HUDEP-2 (cell line): ENCODE measurements around the gene CORO6.
A peak's percentile ranks its signal among the peaks of the same experiment; 100 is the strongest.

ENCODE experiments used
- DNase-seq, 76 experiments: peaks; one replicate each; lab custom pipeline; 2025; ENCODE audit not compliant: unreplicated experiment in 76 of 76; lab: John Stamatoyannopoulos, UW

CORO6 gene

GRCh38 chr17:29568331-29569244 is 54.1 kb downstream of the CORO6 start, which contains the start of gene TP53I13:
TP53I13 (plus strand) TSS chr17:29568701; CDS start chr17:29568759, 58 bp downstream.
- DNase-seq, result peak in 60 of 76 experiments; percentile 6 to 76 (median 56)

DNA sequence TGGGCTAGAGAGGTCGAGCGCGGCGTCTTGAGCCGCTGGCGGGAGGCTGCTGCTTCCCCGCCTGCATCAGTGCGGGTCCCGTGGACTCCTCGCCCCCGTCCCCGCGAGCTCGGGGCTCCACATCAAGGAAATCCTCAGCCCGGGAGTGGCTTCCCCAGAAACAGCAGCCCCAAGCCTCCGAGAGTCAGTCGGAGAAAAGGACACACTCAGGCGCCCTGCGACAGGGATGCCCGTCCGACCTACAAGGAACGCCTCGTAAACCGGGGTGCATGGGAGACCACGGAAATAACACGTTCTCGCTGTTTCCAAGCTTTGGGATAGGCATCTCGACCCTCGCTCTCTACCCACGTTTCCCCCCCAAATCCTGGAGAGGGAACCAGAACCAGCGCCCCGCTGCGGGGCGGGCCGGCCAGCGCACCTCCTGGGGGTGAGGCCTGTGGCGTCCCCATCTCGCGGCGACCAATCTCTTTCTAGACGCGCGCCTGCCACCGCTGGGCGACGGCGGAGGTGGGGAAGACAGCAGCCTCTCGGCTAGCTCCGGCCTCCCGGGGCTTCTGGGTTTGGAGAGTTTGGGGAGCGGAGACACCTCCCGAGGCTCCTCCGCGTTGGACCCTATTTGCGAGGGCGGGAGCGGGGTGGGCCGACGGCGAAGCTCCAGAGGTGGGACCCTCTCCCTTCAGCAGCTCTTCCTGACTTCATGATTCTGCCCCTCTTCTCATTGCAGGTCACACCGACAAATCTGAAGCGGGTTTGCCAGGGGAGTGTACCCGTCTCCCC is 55.0 kb downstream of the CORO6 start:
- DNase-seq, result peak in 54 of 76 experiments; percentile 4 to 72 (median 47)

GRCh38 chr17:29567304-29567553 is 55.5 kb downstream of the CORO6 start:
- peak in 1 of 76 experiments; percentile 26 for DNase-seq

DNA sequence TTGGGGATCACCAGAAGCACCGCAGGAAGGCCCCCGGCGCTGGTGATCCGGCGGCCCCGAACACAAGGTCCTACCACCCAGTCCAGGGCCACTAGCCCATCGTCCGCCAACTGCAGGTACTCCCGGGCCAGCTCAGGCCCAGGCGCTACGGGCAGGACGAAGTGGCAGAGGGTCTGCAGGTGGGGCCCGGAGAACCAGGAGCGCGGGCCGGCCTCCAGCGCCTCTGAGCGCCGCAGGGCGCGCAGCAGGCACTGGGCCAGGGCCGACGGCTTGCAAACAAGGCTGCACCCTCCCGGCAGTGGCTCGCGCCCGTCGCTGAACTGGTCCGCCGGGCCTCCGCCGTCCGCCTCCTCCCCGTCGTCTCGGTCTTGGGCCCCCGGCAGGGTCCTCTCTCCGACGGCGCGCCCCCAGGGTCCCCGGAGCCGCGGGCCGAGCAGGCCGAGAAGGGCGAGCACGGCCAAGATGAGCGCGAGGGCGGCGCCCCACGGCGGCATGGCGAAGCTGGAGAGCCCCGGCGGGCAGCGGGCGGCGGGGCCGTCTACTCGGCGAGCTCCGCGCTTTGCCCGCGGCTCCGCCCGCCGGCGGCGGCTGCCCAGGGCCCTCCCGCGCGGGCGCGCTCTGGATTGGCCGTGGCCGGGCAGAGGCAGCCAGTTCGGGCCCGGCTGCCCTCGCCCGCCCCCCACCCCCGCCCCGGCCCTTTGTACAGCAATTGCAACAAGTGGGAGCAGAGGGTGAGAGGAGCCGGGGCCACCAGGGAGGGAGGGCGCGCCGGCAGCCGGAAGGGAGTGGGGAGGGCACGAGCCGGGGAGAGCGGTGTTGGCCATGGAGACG is 56.0 kb downstream of the CORO6 start, which contains the start of gene ABHD15:
TSS of gene ABHD15 (minus strand) at position 565 of the 831 bp plus-strand sequence. CDS start at position 494, 71 bp downstream.
- peak in 39 of 76 experiments; percentile 6 to 66 (median 37) for DNase-seq

- DNase-seq, result peak in 9 of 76 experiments; percentile 7 to 35 (median 18)
These were observed 56.9 kb downstream of the CORO6 start for GRCh38 chr17:29565643-29566472.
